K562 (cell line): ENCODE measurements around the gene NR2F1.

Experiments used
- CBX3 ChIP-seq, 2 experiments: IDR thresholded peaks; 1 replicate in 1 of 2; 2 replicates in 1 of 2; pipeline ENCODE4 v1.6.1; 2012; ENCODE audit warnings: inconsistent platforms in 2 of 2, low read length in 2 of 2, borderline replicate concordance in 1 of 2, control low read depth in 1 of 2
- ETV5 ChIP-seq: sonication (generic); formaldehyde crosslinking; IDR thresholded peaks from 2 replicates; pipeline ENCODE4 v1.4.0; 2020; ENCODE audit warnings: low read depth, mild to moderate bottlenecking, missing genetic modification reagents
- FOXP1 ChIP-seq: sonication (generic); formaldehyde crosslinking; IDR thresholded peaks from 2 replicates; pipeline ENCODE4 v1.8.0; 2022; ENCODE audit warnings: mild to moderate bottlenecking, missing genetic modification reagents
- NCOR1 ChIP-seq: fragments of 450-650 bp; IDR thresholded peaks from 2 replicates; pipeline ENCODE4 v1.6.1; 2016; ENCODE audit warnings: mild to moderate bottlenecking, moderate library complexity
- PHF8 ChIP-seq: fragments of 200-600 bp; sonication (generic); IDR thresholded peaks from 2 replicates; pipeline ENCODE4 v1.6.1; 2012; ENCODE audit warnings: mixed run types, mild to moderate bottlenecking, inconsistent platforms, low read length, moderate library complexity, borderline replicate concordance
- RAD51 ChIP-seq: fragments of 450-650 bp; IDR thresholded peaks from 2 replicates; pipeline ENCODE4 v1.7.1; 2016; ENCODE audit warnings: low read depth, mild to moderate bottlenecking, borderline replicate concordance
- SMC3 ChIP-seq: conservative IDR thresholded peaks from 2 replicates; pipeline ENCODE4 v1.6.1; 2011; ENCODE audit warnings: low read depth, low read length, improper control_type of control experiment; ENCODE audit not compliant: insufficient read depth
- TF ChIP-seq, protein P1 (sequence below): sonication (generic); formaldehyde crosslinking; IDR thresholded peaks from 2 replicates; pipeline ENCODE4 v1.8.1; 2022; ENCODE audit warnings: missing genetic modification reagents
- TF ChIP-seq, protein P2 (sequence below), 2 experiments: fragments of 450-650 bp; formaldehyde crosslinking in 1 of 2; IDR thresholded peaks; 2 replicates each; pipeline versions ENCODE4 v1.4.0 to v1.6.1; 2014 to 2020; ENCODE audit warnings: mild to moderate bottlenecking in 2 of 2, borderline replicate concordance in 1 of 2, low read depth in 1 of 2
- TF ChIP-seq, protein P3 (sequence below): sonication (generic); formaldehyde crosslinking; IDR thresholded peaks from 2 replicates; pipeline ENCODE4 v1.9.0; 2022; ENCODE audit warnings: mild to moderate bottlenecking, missing genetic modification reagents
- TF ChIP-seq, protein P4 (sequence below): fragments of 250-450 bp; sonication (Bioruptor Pico); IDR thresholded peaks from 2 replicates; pipeline ENCODE4 v1.5.0; 2020; ENCODE audit warnings: mild to moderate bottlenecking, borderline replicate concordance

DNA sequence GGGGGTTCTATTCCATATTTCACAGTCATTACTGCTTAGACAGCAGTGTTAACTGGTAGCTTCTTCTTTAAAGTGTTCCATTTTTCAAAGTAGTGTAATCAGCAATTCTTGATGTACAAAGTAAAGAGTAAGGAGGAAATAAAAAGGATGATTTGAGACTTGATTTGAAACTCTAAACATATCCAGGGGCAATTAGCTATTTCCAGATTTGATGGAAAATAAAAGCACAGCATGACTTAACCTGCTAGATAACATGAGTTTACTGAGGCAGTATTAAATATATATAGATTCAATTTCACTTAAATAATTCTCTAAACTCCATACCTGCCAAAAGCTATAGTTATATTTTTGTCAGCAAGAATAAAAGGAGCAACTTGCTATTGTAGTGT, 29.8 kb downstream of the NR2F1 start:
- no peak for TF ChIP-seq SMC3
- TF ChIP-seq PHF8, result no peak
- TF ChIP-seq, protein P1, sequence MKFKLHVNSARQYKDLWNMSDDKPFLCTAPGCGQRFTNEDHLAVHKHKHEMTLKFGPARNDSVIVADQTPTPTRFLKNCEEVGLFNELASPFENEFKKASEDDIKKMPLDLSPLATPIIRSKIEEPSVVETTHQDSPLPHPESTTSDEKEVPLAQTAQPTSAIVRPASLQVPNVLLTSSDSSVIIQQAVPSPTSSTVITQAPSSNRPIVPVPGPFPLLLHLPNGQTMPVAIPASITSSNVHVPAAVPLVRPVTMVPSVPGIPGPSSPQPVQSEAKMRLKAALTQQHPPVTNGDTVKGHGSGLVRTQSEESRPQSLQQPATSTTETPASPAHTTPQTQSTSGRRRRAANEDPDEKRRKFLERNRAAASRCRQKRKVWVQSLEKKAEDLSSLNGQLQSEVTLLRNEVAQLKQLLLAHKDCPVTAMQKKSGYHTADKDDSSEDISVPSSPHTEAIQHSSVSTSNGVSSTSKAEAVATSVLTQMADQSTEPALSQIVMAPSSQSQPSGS (CRISPR knock-in tag), result no peak
- no peak for TF ChIP-seq ETV5 (CRISPR knock-in tag)
- TF ChIP-seq CBX3 (IDR thresholded peaks at IDR 0.05; ENCODE audit: borderline replicate concordance in 1 of 2, low read length in 2 of 2), result no peak
- TF ChIP-seq, protein P2, sequence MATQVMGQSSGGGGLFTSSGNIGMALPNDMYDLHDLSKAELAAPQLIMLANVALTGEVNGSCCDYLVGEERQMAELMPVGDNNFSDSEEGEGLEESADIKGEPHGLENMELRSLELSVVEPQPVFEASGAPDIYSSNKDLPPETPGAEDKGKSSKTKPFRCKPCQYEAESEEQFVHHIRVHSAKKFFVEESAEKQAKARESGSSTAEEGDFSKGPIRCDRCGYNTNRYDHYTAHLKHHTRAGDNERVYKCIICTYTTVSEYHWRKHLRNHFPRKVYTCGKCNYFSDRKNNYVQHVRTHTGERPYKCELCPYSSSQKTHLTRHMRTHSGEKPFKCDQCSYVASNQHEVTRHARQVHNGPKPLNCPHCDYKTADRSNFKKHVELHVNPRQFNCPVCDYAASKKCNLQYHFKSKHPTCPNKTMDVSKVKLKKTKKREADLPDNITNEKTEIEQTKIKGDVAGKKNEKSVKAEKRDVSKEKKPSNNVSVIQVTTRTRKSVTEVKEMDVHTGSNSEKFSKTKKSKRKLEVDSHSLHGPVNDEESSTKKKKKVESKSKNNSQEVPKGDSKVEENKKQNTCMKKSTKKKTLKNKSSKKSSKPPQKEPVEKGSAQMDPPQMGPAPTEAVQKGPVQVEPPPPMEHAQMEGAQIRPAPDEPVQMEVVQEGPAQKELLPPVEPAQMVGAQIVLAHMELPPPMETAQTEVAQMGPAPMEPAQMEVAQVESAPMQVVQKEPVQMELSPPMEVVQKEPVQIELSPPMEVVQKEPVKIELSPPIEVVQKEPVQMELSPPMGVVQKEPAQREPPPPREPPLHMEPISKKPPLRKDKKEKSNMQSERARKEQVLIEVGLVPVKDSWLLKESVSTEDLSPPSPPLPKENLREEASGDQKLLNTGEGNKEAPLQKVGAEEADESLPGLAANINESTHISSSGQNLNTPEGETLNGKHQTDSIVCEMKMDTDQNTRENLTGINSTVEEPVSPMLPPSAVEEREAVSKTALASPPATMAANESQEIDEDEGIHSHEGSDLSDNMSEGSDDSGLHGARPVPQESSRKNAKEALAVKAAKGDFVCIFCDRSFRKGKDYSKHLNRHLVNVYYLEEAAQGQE (IDR thresholded peaks at IDR 0.05; ENCODE audit: borderline replicate concordance), result no peak
- TF ChIP-seq, protein P2 (CRISPR knock-in tag; IDR thresholded peaks at IDR 0.05; ENCODE audit: low read depth), result no peak; the same call in 1 of the 2 replicates
- TF ChIP-seq, protein P3, sequence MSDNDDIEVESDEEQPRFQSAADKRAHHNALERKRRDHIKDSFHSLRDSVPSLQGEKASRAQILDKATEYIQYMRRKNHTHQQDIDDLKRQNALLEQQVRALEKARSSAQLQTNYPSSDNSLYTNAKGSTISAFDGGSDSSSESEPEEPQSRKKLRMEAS (CRISPR knock-in tag), result no peak
- no peak for TF ChIP-seq RAD51
- TF ChIP-seq, protein P4, sequence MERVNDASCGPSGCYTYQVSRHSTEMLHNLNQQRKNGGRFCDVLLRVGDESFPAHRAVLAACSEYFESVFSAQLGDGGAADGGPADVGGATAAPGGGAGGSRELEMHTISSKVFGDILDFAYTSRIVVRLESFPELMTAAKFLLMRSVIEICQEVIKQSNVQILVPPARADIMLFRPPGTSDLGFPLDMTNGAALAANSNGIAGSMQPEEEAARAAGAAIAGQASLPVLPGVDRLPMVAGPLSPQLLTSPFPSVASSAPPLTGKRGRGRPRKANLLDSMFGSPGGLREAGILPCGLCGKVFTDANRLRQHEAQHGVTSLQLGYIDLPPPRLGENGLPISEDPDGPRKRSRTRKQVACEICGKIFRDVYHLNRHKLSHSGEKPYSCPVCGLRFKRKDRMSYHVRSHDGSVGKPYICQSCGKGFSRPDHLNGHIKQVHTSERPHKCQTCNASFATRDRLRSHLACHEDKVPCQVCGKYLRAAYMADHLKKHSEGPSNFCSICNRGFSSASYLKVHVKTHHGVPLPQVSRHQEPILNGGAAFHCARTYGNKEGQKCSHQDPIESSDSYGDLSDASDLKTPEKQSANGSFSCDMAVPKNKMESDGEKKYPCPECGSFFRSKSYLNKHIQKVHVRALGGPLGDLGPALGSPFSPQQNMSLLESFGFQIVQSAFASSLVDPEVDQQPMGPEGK (CRISPR knock-in tag), result no peak
- TF ChIP-seq NCOR1, result no peak
- TF ChIP-seq FOXP1, result no peak
